HG03565 (cell line): ENCODE results near the gene PUM2.
A peak's percentile ranks its signal among the peaks of the same experiment; 100 is the strongest.

Experiments used
- ATAC-seq: cut with Tn5 transposase; IDR thresholded peaks from one replicate; pipeline ENCODE4 v1.9.1; 2021; ENCODE audit warnings: mild to moderate bottlenecking, moderate library complexity; ENCODE audit not compliant: unreplicated experiment

Gene PUM2

DNA sequence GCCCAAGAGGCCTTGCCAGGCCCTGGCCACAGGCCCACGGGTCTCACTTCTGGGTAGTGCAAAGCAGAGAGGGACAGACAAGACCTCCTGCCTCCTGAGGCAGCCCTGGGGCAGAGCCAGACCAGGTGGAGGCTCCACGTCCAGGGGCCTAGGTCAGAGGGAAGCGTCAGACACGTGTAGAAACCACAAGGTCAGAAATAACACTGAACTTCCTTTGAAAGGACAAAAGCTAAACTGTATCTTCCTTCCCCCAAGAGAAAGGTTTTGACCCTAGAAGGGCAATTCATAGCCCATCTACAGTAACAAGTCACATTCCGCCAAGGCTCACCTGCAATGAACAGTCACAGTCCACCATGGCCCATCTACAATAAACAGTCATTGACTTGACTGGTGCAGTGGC, 143.6 kb downstream of the PUM2 start:
- peak; percentile 59 for ATAC-seq

- no peak for ATAC-seq
Measured at GRCh38 chr2:20205915-20206524, 144.6 kb downstream of the PUM2 start.

DNA sequence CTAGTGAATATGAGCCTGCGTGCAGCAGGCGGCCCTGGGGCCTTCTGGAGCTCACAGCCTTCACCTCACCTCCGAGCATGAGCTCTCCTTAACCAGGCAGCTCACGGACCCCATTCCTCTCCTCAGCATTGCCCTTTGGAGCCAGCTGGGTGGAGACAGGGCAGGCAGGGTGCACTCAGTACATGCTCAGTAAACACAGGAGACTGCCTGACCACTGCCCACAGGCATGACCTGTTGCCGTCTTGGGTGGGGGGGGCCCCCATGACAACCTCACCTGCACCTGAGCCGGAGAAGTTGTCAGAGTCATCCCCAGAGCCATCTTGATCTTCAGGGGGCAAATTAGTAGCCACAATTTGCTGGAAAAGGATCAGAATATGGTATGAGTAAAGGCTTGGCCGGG, 145.6 kb downstream of the PUM2 start:
- ATAC-seq, result no peak

GRCh38 chr2:20203521-20204225, 147.0 kb downstream of the PUM2 start:
- no peak for ATAC-seq

GRCh38 chr2:20203072-20203471, 147.6 kb downstream of the PUM2 start:
- no peak for ATAC-seq

- no peak for ATAC-seq
Measured at GRCh38 chr2:20201671-20202070, 149.0 kb downstream of the PUM2 start.

GRCh38 chr2:20200697-20201555, 149.7 kb downstream of the PUM2 start:
- no peak for ATAC-seq

DNA sequence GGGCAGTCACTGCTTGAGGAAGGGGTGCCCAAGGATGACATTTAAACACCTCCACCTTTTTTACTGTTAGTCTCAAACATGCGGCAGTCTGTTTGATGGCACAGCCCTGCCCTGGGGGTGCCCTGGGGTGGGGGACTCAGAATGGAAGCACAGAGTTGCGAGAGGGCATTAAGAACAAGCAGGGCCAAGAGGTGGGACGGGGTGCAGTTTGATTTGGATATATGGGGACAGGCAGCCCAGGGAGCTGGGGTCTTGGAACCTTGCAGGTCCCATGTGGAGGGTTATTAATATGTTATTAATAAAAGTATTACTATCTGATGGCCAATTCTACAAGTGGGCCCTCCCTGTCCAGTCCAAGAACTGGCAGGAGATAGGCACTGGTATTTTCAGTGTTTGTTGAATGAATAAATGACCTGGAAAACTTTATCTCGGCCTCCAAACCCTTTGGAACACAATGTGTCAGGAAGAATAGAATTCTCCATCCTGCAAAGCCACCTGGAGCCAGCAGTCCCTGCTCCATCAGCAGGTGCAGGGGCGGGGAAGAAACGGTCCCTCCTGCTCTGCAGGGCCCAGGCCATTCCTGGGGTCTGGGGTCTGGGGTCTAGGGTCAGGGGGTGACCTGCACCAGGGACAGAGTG, 150.9 kb downstream of the PUM2 start:
- no peak for ATAC-seq

GRCh38 chr2:20198796-20199632, 151.6 kb downstream of the PUM2 start:
- ATAC-seq, result no peak
